HG03066 (cell line): ENCODE measurements around the gene MVD.

Source experiments
- ATAC-seq: cut with Tn5 transposase; IDR thresholded peaks from one replicate; pipeline ENCODE4 v1.9.1; 2021; ENCODE audit warnings: low read depth; ENCODE audit not compliant: unreplicated experiment

The MVD gene

GRCh38 chr16:88697831-88698615 lies 35.1 kb upstream of the MVD start:
- no peak for ATAC-seq

- no peak for ATAC-seq
Observed at GRCh38 chr16:88697116-88697830, 34.4 kb upstream of the MVD start.

GRCh38 chr16:88696441-88696840 lies 33.5 kb upstream of the MVD start:
- no peak for ATAC-seq

GRCh38 chr16:88695753-88696152 lies 32.9 kb upstream of the MVD start:
- no peak for ATAC-seq

GRCh38 chr16:88695218-88695617 lies 32.3 kb upstream of the MVD start:
- ATAC-seq = no peak

- no peak for ATAC-seq
Observed at GRCh38 chr16:88694221-88695087, 31.6 kb upstream of the MVD start.

- no peak for ATAC-seq
Observed at GRCh38 chr16:88693420-88694177, 30.7 kb upstream of the MVD start.

GRCh38 chr16:88692861-88693260 lies 30.0 kb upstream of the MVD start:
- no peak for ATAC-seq

GRCh38 chr16:88691924-88692560 lies 29.2 kb upstream of the MVD start:
- no peak for ATAC-seq

- ATAC-seq = no peak
Observed at GRCh38 chr16:88691129-88691813, 28.4 kb upstream of the MVD start.

- ATAC-seq = no peak
Observed at GRCh38 chr16:88690341-88691128, 27.6 kb upstream of the MVD start.

GRCh38 chr16:88688013-88688778 lies 25.3 kb upstream of the MVD start:
- no peak for ATAC-seq

GRCh38 chr16:88687676-88688012 lies 24.8 kb upstream of the MVD start:
- no peak for ATAC-seq

GRCh38 chr16:88687254-88687576 lies 24.3 kb upstream of the MVD start:
- no peak for ATAC-seq

GRCh38 chr16:88686439-88687253 lies 23.8 kb upstream of the MVD start, which contains the start of gene SNAI3:
SNAI3 (minus strand) TSS chr16:88686507; CDS start chr16:88686406, 101 bp downstream.
- peak; percentile 50 for ATAC-seq

- no peak for ATAC-seq
Observed at GRCh38 chr16:88686062-88686438, 23.2 kb upstream of the MVD start.
